Esophagus muscularis mucosa (tissue), 4 donors: Measurements from ENCODE around the gene INO80D. TPM values are rescaled to one million over a fixed set of nuclear protein-coding genes. Genes with fewer than 3 reads are reported as not detected.

Experiments used
- DNase-seq: peaks from one replicate; pipeline ENCODE4 v3.0.0-alpha.2; 2017; ENCODE audit errors: extremely low spot score
- H3K27ac ChIP-seq, 4 donors: fragments of 200-600 bp; sonication (generic); replicated peaks in 1 of 4; 1 replicate in 3 of 4; 2 replicates in 1 of 4; pipeline ENCODE4 v1.5.1; 2016 to 2019; ENCODE audit warnings: mild to moderate bottlenecking in 1 of 4
- H3K27me3 ChIP-seq, 4 donors: fragments of 200-600 bp; sonication (generic); one replicate each; pipeline versions ENCODE4 v1.5.1 to v1.6.0; 2016 to 2019
- H3K36me3 ChIP-seq, 4 donors: fragments of 200-600 bp; sonication (generic); one replicate each; pipeline ENCODE4 v1.5.1; 2016 to 2019
- H3K4me1 ChIP-seq, 4 donors: fragments of 200-600 bp; sonication (generic); one replicate each; pipeline ENCODE4 v1.5.1; 2016 to 2019
- H3K4me3 ChIP-seq, 4 donors: fragments of 200-600 bp; sonication (generic); 1 replicate in 2 of 4; 2 replicates in 2 of 4; pipeline ENCODE4 v1.5.1; 2016 to 2019; ENCODE audit warnings: mild to moderate bottlenecking in 4 of 4, moderate library complexity in 1 of 4
- H3K9me3 ChIP-seq, 4 donors: fragments of 200-600 bp; sonication (generic); 1 replicate in 3 of 4; 2 replicates in 1 of 4; pipeline ENCODE4 v1.5.1; 2016 to 2019
- CTCF ChIP-seq, 3 experiments: fragments of 200-600 bp in 2 of 3; fragments of 450-650 bp in 1 of 3; sonication (generic) in 2 of 3; IDR thresholded peaks; one replicate each; pipeline ENCODE4 v1.5.1; 2017 to 2019; ENCODE audit warnings: antibody characterized with exemption in 3 of 3, mild to moderate bottlenecking in 2 of 3, moderate library complexity in 1 of 3
- EP300 ChIP-seq: sonication (generic); formaldehyde crosslinking; IDR thresholded peaks from one replicate; pipeline ENCODE4 v1.6.1; 2017; ENCODE audit warnings: antibody characterized with exemption
- POLR2A ChIP-seq: fragments of 450-650 bp; IDR thresholded peaks from one replicate; pipeline ENCODE4 v1.6.1; 2017; ENCODE audit warnings: antibody characterized with exemption, moderate library complexity, mild to moderate bottlenecking, low read depth
- POLR2AphosphoS5 ChIP-seq, 2 donors: sonication (generic); formaldehyde crosslinking; IDR thresholded peaks; one replicate each; pipeline ENCODE4 v1.6.1; 2017; ENCODE audit warnings: antibody characterized with exemption in 2 of 2
- WGBS: methylation state at CpG from one replicate; pipeline ENCODE4 v1.1.5; 2018; 5-methylcytosine and 5-hydroxymethylcytosine counted together
- intact Hi-C: fragments of 100-400 bp; cut with DNase I; formaldehyde crosslinking; loops from one replicate; pipeline ENCODE4 v1.15.1; 2023
- small RNA-seq, 3 donors: library from RNA; depleted of rRNA; stranded (forward); fragments of <200 nt; gene quantifications; one replicate each; pipeline ENCODE3, GENCODE V24; 2016
- total RNA-seq, 4 donors: library from RNA; depleted of rRNA; stranded (reverse); fragments of >200 nt; gene quantifications; one replicate each; pipeline versions ENCODE4 v1.1.0 to v1.2.1, GENCODE V29; 2016

INO80D gene
- total RNA-seq, 4 donors from 2014 or later: 11.1 to 19.9 (median 16.2) TPM

GRCh38 chr2:205948883-205949282, 137.1 kb downstream of the INO80D start:
- Histone ChIP-seq H3K9me3 (peaks cover 0 to 5% (median 0%) of the 10 kb centered on the region in 4 donors), H3K4me1 (peaks cover 0 to 16% (median 11%) of the 10 kb centered on the region in 4 donors), H3K4me3 (no peak overlapping the region), H3K27ac (no peak overlapping the region), H3K27me3 (no peaks in the 10 kb centered on the region), H3K36me3 (no peaks in the 10 kb centered on the region)
- 89% methylated on average over 7 of the region's 7 CpGs for WGBS
- no peak for DNase-seq
- intact Hi-C loops: loop anchor here (5.0 to 10.0 kb wide), 3 partner anchors 174 to 1802 kb away; no protein-coding TSS in a partner anchor
- TF ChIP-seq POLR2AphosphoS5 (IDR thresholded peaks at IDR 0.05) (no peak), EP300 (no peak), POLR2A (no peak), CTCF (IDR thresholded peaks at IDR 0.05) (no peak)

GRCh38 chr2:205948496-205948837, 137.5 kb downstream of the INO80D start:
- peaks cover 0 to 16% (median 11%) of the 10 kb centered on the region in 4 donors for H3K4me1 ChIP-seq

GRCh38 chr2:205947621-205948495, 138.1 kb downstream of the INO80D start:
- Histone ChIP-seq H3K36me3 (no peaks in the 10 kb centered on the region), H3K4me3 (peak overlapping the region in 3 of 4 donors; percentile 16 to 21 (median 19)), H3K4me1 (peaks cover 0 to 16% (median 11%) of the 10 kb centered on the region in 4 donors), H3K27me3 (no peaks in the 10 kb centered on the region), H3K9me3 (peaks cover 0 to 5% (median 0%) of the 10 kb centered on the region in 4 donors), H3K27ac (peak overlapping the region; percentile 11 to 53 (median 48))
- intact Hi-C loops: loop anchor here (5.0 to 10.0 kb wide), 3 partner anchors 173 to 1801 kb away; no protein-coding TSS in a partner anchor
- WGBS: 17% methylated on average over 15 of the region's 15 CpGs
- no peak for TF ChIP-seq POLR2A
- TF ChIP-seq EP300: no peak
- TF ChIP-seq POLR2AphosphoS5 (IDR thresholded peaks at IDR 0.05): peak; percentile 39 to 46
- peak; percentile 87 to 96 (median 95) for TF ChIP-seq CTCF (IDR thresholded peaks at IDR 0.05)
- DNase-seq: peak; percentile 94

More at GRCh38 chr2:205948496-205948837, 137.5 kb downstream of the INO80D start:
- intact Hi-C loops: loop anchor here (5.0 to 10.0 kb wide), 3 partner anchors 174 to 1801 kb away; no protein-coding TSS in a partner anchor
- no peak for DNase-seq
- Histone ChIP-seq H3K27me3 (no peaks in the 10 kb centered on the region), H3K36me3 (no peaks in the 10 kb centered on the region), H3K27ac (peak overlapping the region in 1 of 4 donors; percentile 47), H3K4me3 (no peak overlapping the region), H3K9me3 (peaks cover 0 to 5% (median 0%) of the 10 kb centered on the region in 4 donors)
- TF ChIP-seq POLR2A (no peak), EP300 (no peak), POLR2AphosphoS5 (IDR thresholded peaks at IDR 0.05) (no peak), CTCF (IDR thresholded peaks at IDR 0.05) (no peak)
- 82% methylated on average over 5 of the region's 5 CpGs for WGBS

GRCh38 chr2:205946226-205946625, 139.7 kb downstream of the INO80D start:
- DNase-seq: no peak
- Histone ChIP-seq H3K36me3 (no peaks in the 10 kb centered on the region), H3K9me3 (peaks cover 0 to 1% (median 0%) of the 10 kb centered on the region in 4 donors), H3K27ac (no peak overlapping the region), H3K4me1 (peaks cover 0 to 16% (median 11%) of the 10 kb centered on the region in 4 donors), H3K4me3 (no peak overlapping the region), H3K27me3 (no peaks in the 10 kb centered on the region)
- TF ChIP-seq EP300 (no peak), POLR2AphosphoS5 (IDR thresholded peaks at IDR 0.05) (no peak), POLR2A (no peak), CTCF (IDR thresholded peaks at IDR 0.05) (no peak)
- WGBS: 73% methylated on average over 4 of the region's 7 CpGs
- intact Hi-C loops: loop anchor here (5.0 to 10.0 kb wide), 3 partner anchors 171 to 1799 kb away; no protein-coding TSS in a partner anchor

Small RNA genes lying within 50 kb of the gene (small RNA-seq; reads per million reads assigned to genes)
- gene RF00006 (0 reads per million in 3 donors), gene RF00019 (0 reads per million in 3 donors)

Other genes starting within 250 kb of the INO80D start
- 100 to 1,000 TPM in 1 of 4 donors, 10 to 100 TPM in 3; 83.5 to 101 (median 90.9) TPM for gene NDUFS1, start 73.3 kb upstream of the INO80D start, total RNA-seq
- 100 to 1,000 TPM; 219 to 381 (median 342) TPM for gene EEF1B2, start 73.7 kb upstream of the INO80D start, total RNA-seq
- 10 to 100 TPM; 10.6 to 14.0 (median 12.1) TPM for gene ZDBF2, start 188.5 kb upstream of the INO80D start, total RNA-seq